ENCODE results near the gene DAPK1.

- TF ChIP-seq POU6F1 (CRISPR knock-in tag; IDR thresholded peaks at IDR 0.05; ENCODE audit: borderline replicate concordance, low read depth) (no peak), OSR1 (CRISPR knock-in tag; IDR thresholded peaks at IDR 0.05) (no peak), TOX (CRISPR knock-in tag; IDR thresholded peaks at IDR 0.05; ENCODE audit: borderline replicate concordance) (no peak), ISL1 (CRISPR knock-in tag; IDR thresholded peaks at IDR 0.05) (no peak), ARNTL (CRISPR knock-in tag; IDR thresholded peaks at IDR 0.05; ENCODE audit: borderline replicate concordance, low read depth) (no peak), CSRNP3 (CRISPR knock-in tag; IDR thresholded peaks at IDR 0.05) (no peak)
These were observed 110.2 kb downstream of the DAPK1 start for GRCh38 chr9:87607859-87608258.

Data from SK-N-SH treated with all-trans-retinoic acid at 6 μM for 48 hours (cell line).